Activated CD4-positive, alpha-beta T cell treated with anti-CD3 and anti-CD28 coated beads for 1 hour (primary cell): Measurements from ENCODE around the gene BEGAIN.

Source experiments
- DNase-seq: peaks from one replicate; pipeline ENCODE4 v3.0.0-alpha.2; 2020

Gene BEGAIN

GRCh38 chr14:100587086-100587762 lies at the start of gene BEGAIN:
Gene BEGAIN, minus strand, starts transcription at chr14:100587417. Its CDS starts 127 bp downstream, at chr14:100587290.
- no peak for DNase-seq

GRCh38 chr14:100636559-100636958 lies 49.3 kb upstream of the BEGAIN start:
- DNase-seq, result no peak

GRCh38 chr14:100634026-100634425 lies 46.8 kb upstream of the BEGAIN start:
- DNase-seq, result no peak

GRCh38 chr14:100633406-100633805 lies 46.2 kb upstream of the BEGAIN start:
- DNase-seq, result no peak

GRCh38 chr14:100629696-100630095 lies 42.5 kb upstream of the BEGAIN start:
- DNase-seq, result no peak

- DNase-seq, result no peak
Observed at GRCh38 chr14:100629098-100629497, 41.9 kb upstream of the BEGAIN start.

- no peak for DNase-seq
Observed at GRCh38 chr14:100628225-100628624, 41.0 kb upstream of the BEGAIN start.

GRCh38 chr14:100626614-100627013 lies 39.4 kb upstream of the BEGAIN start:
- DNase-seq, result no peak

GRCh38 chr14:100623961-100624360 lies 36.7 kb upstream of the BEGAIN start:
- DNase-seq, result no peak

GRCh38 chr14:100623557-100623956 lies 36.3 kb upstream of the BEGAIN start:
- DNase-seq, result no peak

GRCh38 chr14:100622708-100623485 lies 35.7 kb upstream of the BEGAIN start:
- no peak for DNase-seq

GRCh38 chr14:100622224-100622623 lies 35.0 kb upstream of the BEGAIN start:
- no peak for DNase-seq

GRCh38 chr14:100621806-100622205 lies 34.6 kb upstream of the BEGAIN start:
- DNase-seq, result no peak

GRCh38 chr14:100620255-100621100 lies 33.3 kb upstream of the BEGAIN start:
- no peak for DNase-seq

GRCh38 chr14:100619396-100620254 lies 32.4 kb upstream of the BEGAIN start:
- no peak for DNase-seq

GRCh38 chr14:100618763-100619320 lies 31.6 kb upstream of the BEGAIN start:
- no peak for DNase-seq

GRCh38 chr14:100618318-100618693 lies 31.1 kb upstream of the BEGAIN start:
- no peak for DNase-seq

GRCh38 chr14:100617410-100618317 lies 30.4 kb upstream of the BEGAIN start:
- DNase-seq, result no peak

GRCh38 chr14:100616854-100617409 lies 29.7 kb upstream of the BEGAIN start:
- DNase-seq, result no peak
